Measurements from ENCODE around the gene CHMP1B. TPM values are rescaled to one million over a fixed set of nuclear protein-coding genes. Genes with fewer than 3 reads are reported as not detected.

CHMP1B gene
- total and polyA plus RNA-seq, 9 of the 15 experiments (the other 6 are each of a cell fraction or from before 2014, with no cell fraction given) = 12.3 to 29.9 (median 19.0) TPM

- TF ChIP-seq ZNF407 (IDR thresholded peaks at IDR 0.05; ENCODE audit: low read depth) (no peak), ZNF785 (CRISPR knock-in tag; IDR thresholded peaks at IDR 0.05) (no peak), RBM14 (IDR thresholded peaks at IDR 0.05; ENCODE audit: borderline replicate concordance, insufficient read depth, low read depth, low read length) (no peak), HLTF (IDR thresholded peaks at IDR 0.05) (0 out of 2 replicates have a peak, but pooled peaks have one; percentile 43), ZBTB17 (CRISPR knock-in tag; IDR thresholded peaks at IDR 0.05) (no peak), ZBTB5 (IDR thresholded peaks at IDR 0.05) (no peak), ZSCAN32 (CRISPR knock-in tag; IDR thresholded peaks at IDR 0.05) (no peak), NR3C1 (CRISPR knock-in tag; IDR thresholded peaks at IDR 0.05) (no peak), NR0B1 (IDR thresholded peaks at IDR 0.05; ENCODE audit: partially characterized antibody) (no peak), XRCC3 (IDR thresholded peaks at IDR 0.05) (no peak), E2F5 (CRISPR knock-in tag; IDR thresholded peaks at IDR 0.05) (no peak), ZNF77 (CRISPR knock-in tag; IDR thresholded peaks at IDR 0.05) (no peak), KDM2B (CRISPR knock-in tag; IDR thresholded peaks at IDR 0.05) (no peak), ZNF23 (CRISPR knock-in tag; IDR thresholded peaks at IDR 0.05) (no peak), BMI1 (IDR thresholded peaks at IDR 0.05; ENCODE audit: low read length) (no peak), ZNF316 (IDR thresholded peaks at IDR 0.05) (peak; percentile 90), HNRNPH1 (optimal IDR thresholded peaks at IDR 0.05; ENCODE audit: low read depth, low read length) (no peak)
These were observed 6.1 kb downstream of the CHMP1B start (continued) for GRCh38 chr18:11857177-11857887.
